T follicular helper cell (primary cell): ENCODE measurements around the gene TMEM62.

Experiments used
- DNase-seq: peaks from one replicate; pipeline ENCODE4 v3.0.0-alpha.2; 2020; ENCODE audit warnings: low read depth
- total RNA-seq, 2 experiments: gene quantifications; one replicate each; lab custom pipeline; 2026; lab: John Stamatoyannopoulos, UW

TMEM62 gene
- total RNA-seq: 11.2 to 21.1 reads per million in 2 experiments

- DNase-seq: peak; percentile 31
These were observed at the start of gene TMEM62 for GRCh38 chr15:43133430-43134156. Gene TMEM62 (plus strand): TSS chr15:43133586. CDS start chr15:43133803, 217 bp downstream.

GRCh38 chr15:43085921-43086320 is 47.5 kb upstream of the TMEM62 start:
- DNase-seq: no peak

GRCh38 chr15:43086551-43086950 is 46.8 kb upstream of the TMEM62 start:
- DNase-seq: no peak

GRCh38 chr15:43091859-43092258 is 41.5 kb upstream of the TMEM62 start:
- DNase-seq: no peak

GRCh38 chr15:43093026-43093425 is 40.4 kb upstream of the TMEM62 start:
- DNase-seq: no peak

- DNase-seq: no peak
These were observed 38.9 kb upstream of the TMEM62 start for GRCh38 chr15:43094416-43095030.

GRCh38 chr15:43095243-43095642 is 38.1 kb upstream of the TMEM62 start:
- DNase-seq: no peak

GRCh38 chr15:43095708-43096347 is 37.6 kb upstream of the TMEM62 start:
- no peak for DNase-seq

GRCh38 chr15:43096411-43096810 is 37.0 kb upstream of the TMEM62 start:
- DNase-seq: no peak

GRCh38 chr15:43099105-43099845 is 34.1 kb upstream of the TMEM62 start:
- no peak for DNase-seq

GRCh38 chr15:43100971-43101370 is 32.4 kb upstream of the TMEM62 start:
- DNase-seq: no peak

GRCh38 chr15:43102187-43102586 is 31.2 kb upstream of the TMEM62 start:
- DNase-seq: no peak

GRCh38 chr15:43103907-43104306 is 29.5 kb upstream of the TMEM62 start:
- DNase-seq: no peak

GRCh38 chr15:43104426-43104825 is 29.0 kb upstream of the TMEM62 start:
- DNase-seq: no peak

- DNase-seq: no peak
These were observed 28.2 kb upstream of the TMEM62 start for GRCh38 chr15:43105077-43105736.

- peak; percentile 83 for DNase-seq
These were observed 27.5 kb upstream of the TMEM62 start, which contains the start of gene UBR1 for GRCh38 chr15:43105778-43106485. Gene UBR1 (minus strand): TSS chr15:43106038. CDS start chr15:43106022, 16 bp downstream.

- no peak for DNase-seq
These were observed 26.9 kb upstream of the TMEM62 start for GRCh38 chr15:43106486-43106829.

GRCh38 chr15:43107751-43108150 is 25.6 kb upstream of the TMEM62 start:
- no peak for DNase-seq

GRCh38 chr15:43111354-43111753 is 22.0 kb upstream of the TMEM62 start:
- no peak for DNase-seq

GRCh38 chr15:43118286-43118685 is 15.1 kb upstream of the TMEM62 start:
- DNase-seq: no peak

GRCh38 chr15:43118829-43119228 is 14.6 kb upstream of the TMEM62 start:
- no peak for DNase-seq
